ENCODE measurements around the gene SLC5A9. TPM values are rescaled to one million over a fixed set of nuclear protein-coding genes. Genes with fewer than 3 reads are reported as not detected.

SLC5A9 gene
- total and polyA plus RNA-seq, 2 of the 4 experiments (the other 2 are of a cell fraction), result not detected

GRCh38 chr1:48250572-48250971 is 28.1 kb downstream of the SLC5A9 start:
- Histone ChIP-seq H3K56ac (ENCODE audit: extremely low read depth, insufficient read depth, low read length) (no peak overlapping the region), H2AK9ac (replicated peaks; ENCODE audit: low read depth, low read length, poor library complexity) (no peak overlapping the region), H3K23ac (ENCODE audit: low read depth, low read length) (no peak overlapping the region), H3K4me2 (ENCODE audit: low read depth, low read length) (no peak overlapping the region), H3K18ac (ENCODE audit: low read depth, low read length) (no peak overlapping the region), H3K4ac (ENCODE audit: low read depth, low read length) (no peak overlapping the region), H4K91ac (ENCODE audit: insufficient read depth, low read depth, low read length) (no peak overlapping the region), H3K9me3 (ENCODE audit: control insufficient read depth, insufficient read depth, low read length) (0 out of 2 replicates have a peak, but pooled peaks cover 1% of the 10 kb centered on the region), H3K4me3 (ENCODE audit: insufficient read depth, low read depth, low read length) (no peak overlapping the region), H2BK20ac (ENCODE audit: low read depth, low read length) (no peak overlapping the region), H2AFZ (replicated peaks; ENCODE audit: low read length, poor library complexity) (no peak overlapping the region), H3K9me1 (ENCODE audit: insufficient read depth, low read length) (no peaks in the 10 kb centered on the region), H3K27ac (ENCODE audit: insufficient read depth, low read length) (no peak overlapping the region), H3K27me3 (ENCODE audit: control insufficient read depth, insufficient read depth, low read length) (no peaks in the 10 kb centered on the region), H3K36me3 (ENCODE audit: control insufficient read depth, insufficient read depth, low read length) (no peaks in the 10 kb centered on the region), H2BK15ac (ENCODE audit: low read depth, low read length) (no peak overlapping the region), H3K9ac (ENCODE audit: low read depth, low read length) (no peak overlapping the region), H2AK5ac (ENCODE audit: low read depth, low read length) (no peak overlapping the region), H3K79me1 (ENCODE audit: low read depth in 1 of 2, low read length in 2 of 2) (no peaks in the 10 kb centered on the region), H2BK120ac (ENCODE audit: low read depth, low read length) (no peak overlapping the region), H4K8ac (ENCODE audit: low read depth in 2 of 2, low read length in 2 of 2) (no peak overlapping the region), H4K5ac (ENCODE audit: low read depth, low read length) (no peak overlapping the region), H3K4me1 (ENCODE audit: control insufficient read depth, insufficient read depth, low read length) (no peaks in the 10 kb centered on the region), H2BK5ac (ENCODE audit: low read depth, low read length, poor library complexity, severe bottlenecking) (no peak overlapping the region), H3K14ac (replicated peaks; ENCODE audit: low read depth, low read length) (no peak overlapping the region), H4K20me1 (ENCODE audit: insufficient read depth, low read length) (no peaks in the 10 kb centered on the region)
- intact Hi-C loops (cut with micrococcal nuclease) (no loop called here), in situ Hi-C loops (cut with MboI; ENCODE audit: low sequenced_read_pairs) (no loop called here), dilution Hi-C loops (cut with HindIII; ENCODE audit: low sequenced_read_pairs, unreplicated experiment) (no loop called here)
- POLR2A ChIA-PET (ENCODE audit: unreplicated experiment), result no interaction called here
- DNase-seq (no peak), ATAC-seq (ENCODE audit: low read depth) (no peak)
- 19% methylated on average over 2 of the region's 3 CpGs; no CpG with 5 or more reads in 1 of the 2 experiments for WGBS, 2 experiments (ENCODE audit: extremely low coverage in 2 of 2, insufficient read length in 1 of 2)
- no peak for TF ChIP-seq SMC3 (IDR thresholded peaks at IDR 0.05; ENCODE audit: low read depth, low read length)
- no peak for TF ChIP-seq CHD1 (IDR thresholded peaks at IDR 0.05; ENCODE audit: low read depth, low read length)
- TF ChIP-seq MAFK (IDR thresholded peaks at IDR 0.05; ENCODE audit: low read depth, low read length), result no peak
- no peak for TF ChIP-seq RAD21 (IDR thresholded peaks at IDR 0.05; ENCODE audit: low read length)
- no peak for TF ChIP-seq BHLHE40 (IDR thresholded peaks at IDR 0.05; ENCODE audit: low read depth, low read length)
- no peak for TF ChIP-seq ELK1 (IDR thresholded peaks at IDR 0.05; ENCODE audit: borderline replicate concordance, low read depth, low read length)
- no TSS peak for BruUV-seq (replicated peaks)
- CTCF ChIA-PET, result no interaction called here
